RPMI8226 (cell line): ENCODE results near the gene IL3.

Source experiments
- DNase-seq: peaks from one replicate; pipeline ENCODE4 v3.0.0-alpha.2; 2015

IL3 gene

GRCh38 chr5:132026516-132027008 lies 33.9 kb upstream of the IL3 start:
- DNase-seq, result no peak

DNA sequence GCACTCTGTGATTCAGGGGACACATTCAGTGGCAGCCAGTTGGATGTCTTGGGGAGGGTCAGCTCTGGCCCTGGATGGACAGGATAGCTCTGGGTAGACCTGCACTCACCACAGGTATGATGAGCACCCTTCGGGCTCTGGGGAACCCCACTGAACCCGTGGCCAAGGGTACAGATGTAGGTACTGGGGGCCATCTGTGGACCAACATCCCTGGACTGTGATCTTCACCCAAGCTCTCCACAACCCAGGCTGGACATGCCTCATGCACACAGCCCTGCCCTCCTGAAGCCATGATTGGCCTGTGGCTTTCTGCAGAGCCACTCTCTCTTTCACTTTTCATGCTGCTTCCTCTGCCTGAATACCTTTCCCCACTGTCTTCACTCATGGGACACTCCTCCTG lies 33.4 kb upstream of the IL3 start:
- no peak for DNase-seq

DNA sequence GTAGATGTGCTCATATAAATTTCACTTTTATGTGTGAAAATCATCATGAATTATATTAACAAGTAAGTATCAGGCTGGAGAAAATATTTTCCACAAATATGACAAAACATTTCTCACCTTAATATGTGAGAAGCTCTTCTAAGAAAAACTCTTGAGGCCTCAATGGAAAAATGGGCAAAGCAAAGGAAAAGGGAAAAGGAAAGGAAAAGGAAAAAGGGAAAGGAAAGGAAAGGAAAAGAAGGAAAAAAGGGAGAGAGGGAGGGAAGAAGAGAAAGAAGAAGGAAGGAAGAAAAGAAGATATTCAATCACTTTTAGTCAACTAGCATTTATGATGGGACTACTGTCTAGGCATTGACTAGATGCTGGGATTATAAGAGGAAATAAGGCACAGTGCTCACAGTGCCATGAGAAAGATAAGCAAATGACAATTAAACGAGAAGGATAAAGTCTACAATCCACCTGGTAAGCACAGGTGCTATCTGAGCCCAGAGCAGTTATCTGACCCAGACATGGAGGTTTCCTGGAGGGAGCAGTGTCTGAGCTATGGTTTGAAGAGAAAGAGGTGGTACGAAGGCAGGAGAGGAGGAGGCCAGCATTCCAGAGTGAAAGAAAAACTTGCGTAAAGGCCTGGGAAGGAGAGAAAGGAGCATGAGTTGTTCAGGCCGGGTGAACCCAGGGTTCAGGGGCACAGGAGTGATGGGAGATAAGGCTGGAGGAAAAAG lies 30.7 kb upstream of the IL3 start:
- DNase-seq, result no peak

DNA sequence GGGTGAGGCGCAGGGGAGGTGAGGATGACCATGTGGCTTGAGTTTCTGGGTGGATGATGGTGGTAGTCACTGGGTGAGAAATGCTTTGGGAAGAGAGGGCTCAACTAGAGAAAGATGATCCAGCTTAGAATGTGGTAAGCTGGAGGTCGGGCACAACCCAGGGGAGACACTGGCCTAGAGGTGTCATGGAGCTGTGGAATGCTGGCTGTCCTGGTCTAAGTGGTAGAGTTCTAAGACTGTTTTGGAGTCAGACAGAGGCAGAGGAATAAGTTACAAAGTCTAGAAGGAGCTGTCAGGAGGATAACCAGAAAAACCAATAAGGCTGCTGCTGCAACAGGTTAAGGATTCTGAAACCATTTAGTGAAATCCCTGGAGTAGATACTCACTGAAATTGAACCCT lies 29.8 kb upstream of the IL3 start:
- no peak for DNase-seq

DNA sequence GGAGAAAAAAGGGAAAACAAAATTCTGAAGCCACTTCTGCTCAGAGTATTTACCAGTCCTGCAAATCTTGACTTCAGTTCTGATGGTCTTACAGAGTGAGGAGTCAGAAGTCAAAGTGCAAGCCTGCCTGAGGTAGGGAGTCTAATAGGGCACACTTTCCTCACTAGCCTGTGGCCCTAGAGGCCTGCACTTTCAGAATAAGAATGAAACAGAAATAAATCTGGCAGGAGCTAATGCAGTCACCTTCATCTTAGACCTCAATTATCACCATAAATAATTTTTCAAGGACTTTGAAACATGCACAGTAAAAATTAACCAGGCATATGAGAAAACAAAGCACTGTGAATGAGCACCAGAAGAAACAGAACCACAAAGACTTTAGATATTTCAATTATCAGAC lies 28.3 kb upstream of the IL3 start:
- DNase-seq, result no peak

- DNase-seq, result no peak
Measured at GRCh38 chr5:132033122-132033521, 27.3 kb upstream of the IL3 start.

DNA sequence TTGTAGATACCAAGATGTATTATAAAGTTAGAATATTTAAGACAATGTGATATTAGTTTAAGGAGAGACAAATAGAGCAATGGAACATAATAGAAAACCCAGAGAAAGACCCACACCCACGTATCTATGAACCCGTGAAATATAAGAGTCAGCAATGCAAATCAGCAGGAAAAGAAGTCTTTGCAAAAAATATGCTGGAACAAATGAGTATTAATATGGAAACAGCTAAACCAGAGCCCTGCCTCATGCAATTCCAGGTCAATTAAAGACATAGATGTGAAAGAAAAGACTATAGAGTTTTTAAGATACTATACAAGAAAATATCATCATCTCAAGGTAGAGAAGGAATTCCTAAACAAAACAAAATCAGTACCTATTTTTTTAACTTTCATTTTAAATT lies 23.1 kb upstream of the IL3 start:
- DNase-seq, result no peak

DNA sequence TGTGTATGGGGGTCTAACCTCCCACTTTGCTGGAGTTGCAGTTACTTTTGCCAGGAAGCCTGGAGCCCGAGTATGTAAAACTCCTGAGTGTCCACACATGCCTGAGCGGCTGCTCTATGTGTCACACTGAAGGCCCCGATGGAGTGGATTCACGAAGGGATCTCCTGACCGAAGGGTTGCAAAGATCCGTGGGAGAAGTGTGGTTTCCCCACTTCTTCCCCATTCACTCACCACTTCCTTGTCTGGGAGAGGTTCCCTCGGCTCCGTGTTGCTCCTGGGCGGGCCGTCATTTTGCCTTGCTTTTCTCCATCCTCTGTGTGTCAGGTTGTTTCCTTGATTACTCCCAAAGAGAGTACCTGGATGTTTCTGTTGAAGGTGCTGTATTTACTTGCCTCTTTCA lies 16.2 kb upstream of the IL3 start:
- no peak for DNase-seq

DNA sequence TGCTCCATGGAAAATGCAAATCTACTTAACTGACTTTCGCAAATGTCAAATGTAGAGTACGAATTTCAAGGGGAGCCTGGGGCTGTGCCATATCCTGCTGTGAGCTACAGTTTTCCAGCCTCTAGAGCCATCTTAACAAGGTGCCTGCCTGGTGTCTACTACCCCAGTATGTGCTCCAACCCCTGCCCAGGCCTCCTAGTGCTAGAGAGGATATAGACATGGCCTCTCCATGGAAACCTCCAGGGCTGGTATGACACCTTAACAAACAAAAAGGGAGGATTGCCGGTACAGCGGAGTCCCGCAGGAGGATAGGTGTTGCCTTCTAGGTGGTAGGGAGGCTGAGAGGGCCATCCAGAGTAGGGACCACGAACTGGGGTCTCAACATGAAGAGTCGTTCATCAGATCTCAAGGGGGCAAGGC lies 13.6 kb upstream of the IL3 start:
- DNase-seq, result no peak

- DNase-seq, result no peak
Measured at GRCh38 chr5:132049093-132049492, 11.4 kb upstream of the IL3 start.

GRCh38 chr5:132049559-132049958 lies 10.9 kb upstream of the IL3 start:
- no peak for DNase-seq

GRCh38 chr5:132050136-132050535 lies 10.3 kb upstream of the IL3 start:
- DNase-seq, result no peak

DNA sequence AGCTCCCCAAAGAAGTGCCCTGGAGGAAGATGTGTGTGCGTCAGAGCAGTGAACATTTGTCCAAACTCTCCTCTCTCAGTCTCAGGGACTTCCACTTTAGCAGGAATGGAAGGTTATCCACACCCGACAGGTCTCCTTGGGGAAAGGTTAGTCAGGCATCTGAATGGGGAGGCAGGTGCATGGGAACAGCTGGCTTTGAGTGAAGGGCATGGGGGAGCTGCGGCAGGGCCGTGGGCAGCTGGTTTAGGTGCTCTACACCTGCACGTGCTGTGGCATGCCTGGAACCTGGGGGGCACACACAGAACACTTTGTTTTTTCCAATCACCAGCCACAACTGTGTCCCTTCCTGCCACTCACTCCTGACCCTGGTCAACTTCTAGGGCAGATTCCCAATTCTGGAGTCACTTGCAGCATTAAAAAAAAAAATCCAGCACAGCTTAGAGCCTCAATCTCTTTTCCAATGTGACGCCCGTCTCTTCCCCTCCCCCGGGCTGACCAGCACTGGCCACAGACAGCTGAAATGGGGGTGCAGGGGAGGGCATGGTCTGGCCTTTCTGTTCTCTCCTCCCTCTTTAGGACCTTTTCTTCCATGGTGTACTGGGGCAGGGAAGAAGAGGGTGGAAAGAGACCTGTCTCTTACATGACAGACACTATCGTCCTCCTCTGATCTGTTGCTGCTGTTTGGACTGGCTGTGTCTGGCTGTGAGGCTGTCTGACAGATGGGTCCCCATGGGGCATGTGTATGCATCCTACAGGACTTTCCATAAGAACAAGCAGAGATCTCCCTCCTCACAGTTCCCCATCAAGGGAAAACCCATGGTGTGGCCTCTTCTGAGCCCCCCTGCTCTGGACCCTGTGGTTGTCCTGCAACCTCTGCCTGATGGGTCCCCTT lies 9.5 kb upstream of the IL3 start:
- DNase-seq, result no peak

DNA sequence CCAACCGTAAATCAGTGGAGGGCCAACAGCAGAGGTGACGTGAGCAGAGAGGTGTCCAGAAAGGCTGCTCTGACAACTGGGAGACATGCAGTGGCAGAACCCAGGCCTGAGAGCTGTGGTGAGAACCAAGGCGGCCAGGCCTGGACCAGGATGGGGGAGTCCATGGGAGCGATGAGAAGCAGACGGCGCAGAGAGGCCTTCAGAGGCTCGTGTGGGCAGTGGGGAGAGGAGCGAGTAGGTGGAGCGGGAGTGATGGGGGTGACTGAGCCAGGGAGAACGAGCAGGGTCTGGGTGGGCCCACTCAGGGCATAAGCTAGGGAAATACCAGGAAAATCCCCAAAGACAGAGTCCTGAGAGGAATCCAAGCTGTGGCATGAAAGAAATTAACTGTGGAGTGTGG lies 7.9 kb upstream of the IL3 start:
- DNase-seq, result no peak

DNA sequence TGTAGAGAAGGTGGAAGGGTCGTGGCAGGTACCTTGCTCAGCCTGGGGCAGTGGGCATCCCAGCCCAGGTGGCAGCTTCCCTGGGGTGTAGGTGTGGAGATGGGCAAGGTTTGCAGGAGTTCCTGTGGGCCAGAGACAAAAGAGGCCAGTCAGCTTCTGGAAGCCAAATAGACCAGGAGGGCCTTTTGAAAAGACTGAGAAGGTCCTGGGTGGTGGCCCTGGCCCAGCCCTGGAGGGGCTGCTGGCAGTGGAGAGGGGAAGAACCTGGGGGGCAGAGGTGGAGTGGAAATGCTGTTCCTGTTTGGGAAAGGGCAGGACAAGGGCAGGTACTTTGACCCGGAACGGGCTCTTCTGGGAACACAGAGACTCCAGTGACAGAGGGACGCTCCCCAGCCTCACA lies 7.0 kb upstream of the IL3 start:
- no peak for DNase-seq

- no peak for DNase-seq
Measured at GRCh38 chr5:132054031-132054696, 6.3 kb upstream of the IL3 start.

DNA sequence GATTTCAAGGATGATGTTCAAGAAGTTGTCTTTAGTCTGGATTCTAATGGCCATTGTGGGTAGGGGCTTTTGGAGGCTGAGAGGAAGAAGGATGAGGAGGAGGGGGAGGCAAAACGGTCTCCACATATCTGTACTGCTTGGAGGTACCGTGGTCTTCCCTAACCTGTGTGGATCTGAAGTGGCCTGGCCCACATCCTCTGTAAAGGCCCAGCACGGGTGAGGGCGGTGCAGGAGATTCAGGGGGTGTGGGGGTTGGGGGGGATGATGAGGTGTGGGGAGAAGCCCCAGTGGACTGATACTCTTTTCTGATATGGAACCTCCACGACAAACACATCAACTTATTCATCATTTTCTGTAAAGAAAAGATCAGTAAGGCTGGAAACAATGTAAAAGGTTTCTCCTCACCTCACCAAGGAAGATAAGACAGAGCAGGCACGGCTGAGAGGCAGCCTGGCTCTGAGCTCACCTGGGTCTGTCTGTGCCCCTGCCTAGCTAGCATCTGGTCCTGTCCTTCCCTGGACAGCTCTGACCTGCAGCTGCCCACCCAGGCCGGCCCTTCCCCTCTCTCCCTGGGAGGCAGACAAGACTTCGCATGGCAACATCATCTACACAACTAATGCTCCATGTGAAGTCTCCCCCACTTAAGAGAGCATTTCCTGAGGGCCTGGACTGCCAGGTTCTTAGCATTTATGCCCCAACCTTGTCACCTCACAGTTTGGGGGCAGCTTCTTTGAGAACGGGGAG lies 5.6 kb upstream of the IL3 start:
- DNase-seq, result no peak

- DNase-seq, result no peak
Measured at GRCh38 chr5:132055441-132055807, 5.0 kb upstream of the IL3 start.

GRCh38 chr5:132055808-132056609 lies 4.4 kb upstream of the IL3 start:
- no peak for DNase-seq

DNA sequence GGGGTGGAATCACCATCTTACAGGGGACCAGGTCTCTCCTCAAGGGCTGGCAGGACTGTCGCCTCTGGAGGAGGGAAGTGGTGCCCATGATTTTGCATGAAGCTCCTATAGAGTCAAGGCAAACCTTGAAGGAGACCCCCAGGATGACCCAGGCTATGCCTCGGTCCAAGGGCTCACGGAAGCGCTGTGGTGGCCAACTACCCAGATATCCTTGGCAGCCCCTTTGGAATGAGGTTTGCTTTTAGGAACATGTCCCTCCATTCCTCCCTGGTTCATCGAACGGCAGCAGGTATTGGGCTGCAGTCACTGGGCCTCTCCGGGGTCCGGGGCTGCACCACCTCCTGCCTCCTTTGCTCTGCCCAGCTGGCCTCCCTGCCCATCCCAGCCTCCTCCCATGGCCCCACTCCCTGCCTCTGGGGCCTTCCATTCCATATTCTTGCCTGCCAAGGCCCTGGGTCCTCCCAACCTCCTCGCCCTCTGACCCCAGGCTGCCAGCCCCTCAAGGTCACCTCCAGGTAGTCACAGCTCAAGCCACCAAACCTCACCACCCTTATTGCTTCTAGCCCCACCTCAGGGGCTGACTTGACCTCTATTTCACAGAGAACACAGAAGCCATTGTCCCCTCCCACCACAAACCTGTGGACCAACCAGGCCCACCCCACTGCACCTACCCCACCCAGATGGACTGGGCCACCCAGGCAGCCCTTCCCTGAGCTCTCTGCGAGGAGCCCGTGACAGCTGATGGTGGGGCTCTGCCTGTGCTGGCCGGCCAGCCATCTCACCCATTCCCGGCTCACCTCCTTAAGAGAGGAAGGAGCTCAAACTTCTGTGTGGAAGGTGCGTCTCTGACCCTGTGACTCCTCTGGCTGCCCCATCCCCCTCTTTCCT lies 3.6 kb upstream of the IL3 start:
- DNase-seq, result no peak
